Calu3 (cell line): ENCODE results near the gene MMRN2. TPM values are rescaled to one million over a fixed set of nuclear protein-coding genes. Genes with fewer than 3 reads are reported as not detected.

ENCODE experiments used
- BruUV-seq: library from RNA; stranded (reverse); fragments of 400-500 nt; replicated peaks from 2 replicates; lab custom pipeline; 2021; lab: Mats Ljungman, UMichigan
- CTCF ChIA-PET: fragments of 300-600 bp; sonication (Branson Sonifier 250); formaldehyde crosslinking; loops from one replicate; lab custom pipeline; 2022; ENCODE audit warnings: antibody characterized with exemption; lab: Charles Lee
- DNase-seq: peaks from one replicate; pipeline ENCODE4 v3.0.0; 2022
- H3K27ac Mint-ChIP-seq: one replicate; pipeline ENCODE4 v1.8.0; 2022; ENCODE audit warnings: mixed read lengths; ENCODE audit not compliant: unreplicated experiment
- H3K27me3 Mint-ChIP-seq: one replicate; pipeline ENCODE4 v1.8.0; 2022; ENCODE audit warnings: mixed read lengths; ENCODE audit not compliant: unreplicated experiment
- H3K36me3 Mint-ChIP-seq: one replicate; pipeline ENCODE4 v1.8.0; 2022; ENCODE audit warnings: mild to moderate bottlenecking, moderate library complexity, mixed read lengths; ENCODE audit not compliant: insufficient read depth, unreplicated experiment
- H3K4me1 Mint-ChIP-seq: one replicate; pipeline ENCODE4 v1.8.0; 2022; ENCODE audit warnings: mild to moderate bottlenecking, low read depth, mixed read lengths; ENCODE audit not compliant: unreplicated experiment
- H3K4me3 Mint-ChIP-seq: one replicate; pipeline ENCODE4 v1.8.0; 2022; ENCODE audit warnings: mild to moderate bottlenecking, low read depth, moderate library complexity, mixed read lengths; ENCODE audit not compliant: unreplicated experiment
- H3K9me3 Mint-ChIP-seq: one replicate; pipeline ENCODE4 v1.8.0; 2022; ENCODE audit warnings: low read depth, mixed read lengths; ENCODE audit not compliant: unreplicated experiment
- CTCF ChIP-seq: fragments of 200-600 bp; IDR thresholded peaks from one replicate; pipeline ENCODE4 v1.8.0; 2022; ENCODE audit warnings: antibody characterized with exemption; ENCODE audit not compliant: unreplicated experiment
- intact Hi-C: fragments of 100-400 bp; cut with micrococcal nuclease; formaldehyde crosslinking; loops from one replicate; pipeline ENCODE4 v1.10.0; 2022; ENCODE audit not compliant: unreplicated experiment
- total RNA-seq: library from RNA; stranded (reverse); gene quantifications from 2 replicates; pipeline ENCODE4 v1.2.3, GENCODE V29; 2022

Gene MMRN2
- total RNA-seq, 1 experiment from 2014 or later: not detected

DNA sequence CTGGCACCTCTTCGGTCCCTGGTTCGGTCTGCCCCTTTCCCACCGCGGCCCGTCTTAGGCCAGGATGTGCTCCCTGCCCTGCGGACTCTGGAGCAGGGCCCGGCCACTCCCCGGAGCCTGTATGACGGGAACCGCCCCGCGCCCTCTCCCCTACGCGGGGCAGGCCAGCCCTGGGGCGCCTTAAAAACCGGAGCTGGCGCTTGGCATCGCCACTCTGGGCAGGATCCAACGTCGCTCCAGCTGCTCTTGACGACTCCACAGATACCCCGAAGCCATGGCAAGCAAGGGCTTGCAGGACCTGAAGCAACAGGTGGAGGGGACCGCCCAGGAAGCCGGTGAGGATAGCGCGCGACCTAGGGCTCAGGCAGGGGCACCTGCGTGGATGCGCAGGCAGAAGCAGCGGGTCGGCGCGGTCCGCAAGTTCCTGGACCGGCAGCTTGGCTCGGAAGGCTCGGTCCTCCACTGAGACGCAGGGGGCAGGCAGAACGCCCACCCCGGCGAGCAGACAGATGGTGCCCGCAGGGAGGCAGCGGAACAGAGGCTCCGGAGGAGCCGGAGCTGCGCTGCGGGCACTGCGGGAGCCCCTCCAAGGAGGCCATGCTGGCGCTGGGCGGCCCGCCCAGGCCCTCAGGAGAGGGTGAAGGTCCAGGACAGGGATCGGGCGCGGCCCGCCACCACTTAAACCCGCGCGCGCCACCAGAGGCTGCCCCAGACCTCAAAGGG, 11.0 kb upstream of the MMRN2 start, which contains the start of gene ADIRF:
TSS of gene ADIRF (plus strand) at position 212 of the 723 bp plus-strand sequence. CDS start at position 275, 63 bp downstream.
- DNase-seq: no peak
- Mint-ChIP-seq H3K4me1 (peaks cover 15% of the 10 kb centered on the region), H3K27me3 (no peaks in the 10 kb centered on the region), H3K36me3 (peaks cover 9% of the 10 kb centered on the region), H3K9me3 (no peaks in the 10 kb centered on the region), H3K27ac (no peak within 1 kb of the TSS), H3K4me3 (peak within 1 kb of the TSS; percentile 36)
- CTCF ChIA-PET: no interaction called here
- TF ChIP-seq CTCF: no peak
- BruUV-seq: no TSS peak
- intact Hi-C loops: no loop called here

GRCh38 chr10:86967481-86967941, 10.1 kb upstream of the MMRN2 start:
- H3K27me3 Mint-ChIP-seq: no peaks in the 10 kb centered on the region
- intact Hi-C loops: no loop called here
- no TSS peak for BruUV-seq
- no peak overlapping the region for H3K4me3 Mint-ChIP-seq
- peaks cover 8% of the 10 kb centered on the region for H3K4me1 Mint-ChIP-seq
- no peak for TF ChIP-seq CTCF
- peaks cover 9% of the 10 kb centered on the region for H3K36me3 Mint-ChIP-seq
- CTCF ChIA-PET: no interaction called here
- H3K27ac Mint-ChIP-seq: no peak overlapping the region
- no peak for DNase-seq
- H3K9me3 Mint-ChIP-seq: no peaks in the 10 kb centered on the region

- H3K4me3 Mint-ChIP-seq: no peak overlapping the region
- intact Hi-C loops: no loop called here
- CTCF ChIA-PET: interaction anchor here (0.7 to 1.0 kb wide), 5 partner anchors 9 to 89 kb away, joined by 3 to 5 read pairs (median 3); no protein-coding TSS in a partner anchor
- H3K27me3 Mint-ChIP-seq: no peaks in the 10 kb centered on the region
- TF ChIP-seq CTCF: no peak
- BruUV-seq: no TSS peak
- H3K4me1 Mint-ChIP-seq: no peaks in the 10 kb centered on the region
- DNase-seq: no peak
- H3K9me3 Mint-ChIP-seq: no peaks in the 10 kb centered on the region
- H3K27ac Mint-ChIP-seq: no peak overlapping the region
- no peaks in the 10 kb centered on the region for H3K36me3 Mint-ChIP-seq
Observed at GRCh38 chr10:86965986-86966654, 8.7 kb upstream of the MMRN2 start.

GRCh38 chr10:86964847-86965190, 7.4 kb upstream of the MMRN2 start:
- no peak for DNase-seq
- CTCF ChIA-PET: no interaction called here
- TF ChIP-seq CTCF: no peak
- no peaks in the 10 kb centered on the region for H3K27me3 Mint-ChIP-seq
- no TSS peak for BruUV-seq
- H3K36me3 Mint-ChIP-seq: no peaks in the 10 kb centered on the region
- H3K9me3 Mint-ChIP-seq: no peaks in the 10 kb centered on the region
- H3K4me1 Mint-ChIP-seq: no peaks in the 10 kb centered on the region
- intact Hi-C loops: no loop called here
- no peak overlapping the region for H3K4me3 Mint-ChIP-seq
- no peak overlapping the region for H3K27ac Mint-ChIP-seq
